Measurements from ENCODE around the gene RNPC3. TPM values are rescaled to one million over a fixed set of nuclear protein-coding genes. Genes with fewer than 3 reads are reported as not detected.
"Not testable (repeated sequence)": the region's sequence is repeated elsewhere in the genome, so short reads cannot be mapped to it uniquely, and the experiment has no call there.

Gene RNPC3
- total and polyA plus RNA-seq, 2 donors: 16.0 to 44.8 TPM

DNA sequence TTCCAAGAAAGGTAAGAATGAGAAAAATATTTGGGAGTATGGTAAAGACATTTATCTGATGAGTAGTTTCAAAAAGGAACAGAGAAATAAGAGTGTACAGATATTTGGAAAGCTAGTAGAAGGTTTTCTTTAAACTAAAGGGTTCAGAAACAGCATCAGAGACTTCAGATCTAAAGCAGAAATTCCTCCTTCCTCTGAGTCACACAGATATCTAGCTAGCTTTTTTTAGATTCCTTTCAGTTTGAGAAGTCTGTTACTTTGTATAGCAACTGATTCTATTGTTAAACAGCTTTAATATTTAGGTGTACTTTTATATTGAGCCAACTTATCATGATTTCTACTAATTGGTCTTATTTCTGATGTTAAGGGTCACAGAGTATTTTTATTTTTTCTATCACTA is 50.6 kb downstream of the RNPC3 start:
- Histone ChIP-seq H3K36me3 (ENCODE audit: insufficient read depth) (no peaks in the 10 kb centered on the region), H3K27ac (ENCODE audit: low read depth) (no peak overlapping the region), H3K4me3 (ENCODE audit: low read depth, low read length) (no peak overlapping the region), H3K4me1 (ENCODE audit: insufficient read depth) (no peaks in the 10 kb centered on the region)
- no peak for DNase-seq (ENCODE audit: extremely low spot score)

DNA sequence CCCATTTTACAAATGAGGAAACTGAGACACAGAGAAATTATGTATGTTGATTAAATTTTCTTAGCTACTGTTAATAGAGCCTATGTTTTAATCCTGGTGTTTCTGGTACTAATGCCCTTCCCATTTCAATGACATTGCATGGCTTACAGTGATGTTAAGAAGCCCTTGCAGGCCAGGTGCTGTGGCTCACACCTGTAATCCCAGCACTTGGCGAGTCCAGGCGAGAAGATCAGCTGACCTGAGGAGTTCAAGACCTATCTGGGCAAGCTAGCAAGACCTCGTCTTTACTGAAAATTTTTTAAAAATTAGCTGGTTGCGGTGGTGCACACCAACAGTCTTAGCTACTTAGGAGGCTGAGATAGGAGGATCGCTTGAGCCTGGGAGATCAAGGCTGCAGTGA is 51.3 kb downstream of the RNPC3 start:
- H3K27ac ChIP-seq (ENCODE audit: low read depth); H3K36me3 ChIP-seq (ENCODE audit: insufficient read depth); DNase-seq (ENCODE audit: extremely low spot score); H3K4me1 ChIP-seq (ENCODE audit: insufficient read depth); H3K4me3 ChIP-seq (ENCODE audit: low read depth, low read length): not testable (repeated sequence)
- WGBS: 98% methylated on average over 4 of the region's 5 CpGs

DNA sequence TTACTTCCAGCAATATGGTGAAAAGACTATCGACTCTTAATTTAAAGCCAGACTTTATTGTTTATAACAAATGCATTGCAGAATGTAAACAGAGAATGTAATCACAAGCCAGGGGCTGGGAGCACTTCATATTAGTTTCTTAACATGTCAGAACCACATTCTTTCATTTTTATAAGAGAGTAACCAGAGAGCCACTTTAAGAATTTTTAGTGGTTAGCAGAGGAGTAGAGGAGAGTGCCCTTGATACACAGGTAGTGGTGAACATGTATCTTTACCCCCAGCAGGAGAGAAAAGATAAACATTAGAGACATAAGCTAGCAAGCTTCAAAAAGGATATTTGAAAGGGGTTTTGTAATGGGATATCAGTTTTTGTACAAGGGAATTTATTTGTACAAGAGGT is 57.0 kb downstream of the RNPC3 start:
- no peaks in the 10 kb centered on the region for H3K36me3 ChIP-seq (ENCODE audit: insufficient read depth)
- WGBS: 23% methylated on average over 1 of the region's 1 CpG
- no peak for DNase-seq (ENCODE audit: extremely low spot score)

DNA sequence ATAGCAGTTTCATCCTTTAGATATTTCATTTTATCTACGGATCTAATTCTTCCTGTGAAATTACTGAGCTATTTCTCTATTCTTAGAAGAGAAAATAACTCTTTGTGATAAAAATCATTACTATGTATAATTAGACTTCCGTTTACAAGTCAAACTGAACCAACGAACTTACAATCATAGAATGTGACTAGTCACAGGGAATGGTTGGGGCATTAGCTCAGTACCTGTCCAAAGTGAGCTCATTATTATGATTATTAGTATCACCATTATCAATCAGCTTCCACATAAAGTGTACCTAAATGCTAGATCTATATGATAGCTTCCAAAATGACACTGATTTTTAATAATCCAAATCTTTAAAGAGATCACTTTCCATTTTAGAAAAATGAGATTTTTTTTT is 58.4 kb downstream of the RNPC3 start:
- H3K4me3 ChIP-seq (ENCODE audit: low read depth, low read length): no peak overlapping the region
- no peaks in the 10 kb centered on the region for H3K4me1 ChIP-seq (ENCODE audit: insufficient read depth)
- H3K27ac ChIP-seq (ENCODE audit: low read depth): no peak overlapping the region
- no peak for DNase-seq (ENCODE audit: extremely low spot score)
- WGBS: 86% methylated on average over 3 of the region's 3 CpGs
- H3K36me3 ChIP-seq (ENCODE audit: insufficient read depth): no peaks in the 10 kb centered on the region

More for the DNA sequence above, 57.0 kb downstream of the RNPC3 start:
- no peaks in the 10 kb centered on the region for H3K4me1 ChIP-seq (ENCODE audit: insufficient read depth)
- H3K27ac ChIP-seq (ENCODE audit: low read depth): no peak overlapping the region
- no peak overlapping the region for H3K4me3 ChIP-seq (ENCODE audit: low read depth, low read length)

DNA sequence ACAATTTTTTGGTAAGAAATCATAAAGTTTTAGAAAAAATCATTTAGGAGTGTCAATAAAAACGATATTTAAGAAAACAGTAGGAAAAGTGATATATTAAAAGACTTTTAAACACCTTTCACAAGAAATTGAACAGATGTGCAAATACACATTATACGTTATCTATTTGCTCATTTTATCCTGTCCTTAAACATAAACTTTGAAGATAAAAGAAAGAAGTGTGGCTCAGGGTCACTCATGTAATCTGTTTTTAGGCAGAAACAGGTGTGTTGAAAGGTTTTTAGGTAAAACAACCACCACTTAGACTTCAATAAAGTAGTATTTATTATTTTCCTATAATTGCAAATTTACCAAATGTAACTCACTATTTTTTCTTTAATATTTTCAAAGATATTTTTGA is 59.0 kb downstream of the RNPC3 start:
- Histone ChIP-seq H3K4me1 (ENCODE audit: insufficient read depth) (no peaks in the 10 kb centered on the region), H3K36me3 (ENCODE audit: insufficient read depth) (no peaks in the 10 kb centered on the region), H3K4me3 (ENCODE audit: low read depth, low read length) (no peak overlapping the region), H3K27ac (ENCODE audit: low read depth) (no peak overlapping the region)
- WGBS: 74% methylated on average over 2 of the region's 2 CpGs
- no peak for DNase-seq (ENCODE audit: extremely low spot score)

DNA sequence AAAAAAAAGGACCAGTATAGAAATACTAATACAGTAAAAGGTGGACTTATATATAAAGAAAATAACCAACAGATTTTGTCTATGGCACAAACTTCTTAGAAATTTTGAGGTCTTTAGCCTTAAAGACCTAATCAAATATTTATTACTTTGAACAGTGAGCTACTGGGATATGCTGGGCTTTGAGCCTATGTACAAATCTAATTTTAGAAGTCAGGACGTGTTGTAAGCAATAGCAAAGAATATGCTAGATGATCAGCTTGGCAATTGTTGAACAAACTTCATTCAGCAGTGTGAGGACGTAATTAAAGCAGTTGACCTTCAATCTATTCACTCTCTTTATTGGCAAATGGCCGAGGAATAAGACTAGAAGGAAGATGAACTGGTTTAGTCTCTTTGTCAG is 77.2 kb downstream of the RNPC3 start:
- not testable (repeated sequence) for H3K4me1 ChIP-seq (ENCODE audit: insufficient read depth); H3K36me3 ChIP-seq (ENCODE audit: insufficient read depth); H3K27ac ChIP-seq (ENCODE audit: low read depth); DNase-seq (ENCODE audit: extremely low spot score); H3K4me3 ChIP-seq (ENCODE audit: low read depth, low read length)
- WGBS: no CpG with 5 or more reads among the region's 3 CpGs

Other genes with a start within 250 kb of the RNPC3 start
- gene AMY2B, start 45.9 kb downstream of the RNPC3 start, total RNA-seq: 51.0 TPM
- 11.2 TPM for gene AMY2B, start 45.9 kb downstream of the RNPC3 start, polyA plus RNA-seq
- gene AMY2A, start 91.7 kb downstream of the RNPC3 start, total RNA-seq: not detected
- not detected for gene AMY2A, start 91.7 kb downstream of the RNPC3 start, polyA plus RNA-seq
- not detected for gene AMY1A, start 130.1 kb downstream of the RNPC3 start, total RNA-seq
- not detected for gene AMY1A, start 130.1 kb downstream of the RNPC3 start, polyA plus RNA-seq
- gene AMY1B, start 170.5 kb downstream of the RNPC3 start, total RNA-seq: not detected
- not detected for gene AMY1B, start 170.5 kb downstream of the RNPC3 start, polyA plus RNA-seq
- not detected for gene AMY1C, start 224.2 kb downstream of the RNPC3 start, total RNA-seq
- gene AMY1C, start 224.2 kb downstream of the RNPC3 start, polyA plus RNA-seq: not detected

Data from urinary bladder (tissue), 4 donors.